Measurements from ENCODE around the gene TBL1Y.
"Not testable (repeated sequence)": the region's sequence is repeated elsewhere in the genome, so short reads cannot be mapped to it uniquely, and the experiment has no call there.

TBL1Y gene

DNA sequence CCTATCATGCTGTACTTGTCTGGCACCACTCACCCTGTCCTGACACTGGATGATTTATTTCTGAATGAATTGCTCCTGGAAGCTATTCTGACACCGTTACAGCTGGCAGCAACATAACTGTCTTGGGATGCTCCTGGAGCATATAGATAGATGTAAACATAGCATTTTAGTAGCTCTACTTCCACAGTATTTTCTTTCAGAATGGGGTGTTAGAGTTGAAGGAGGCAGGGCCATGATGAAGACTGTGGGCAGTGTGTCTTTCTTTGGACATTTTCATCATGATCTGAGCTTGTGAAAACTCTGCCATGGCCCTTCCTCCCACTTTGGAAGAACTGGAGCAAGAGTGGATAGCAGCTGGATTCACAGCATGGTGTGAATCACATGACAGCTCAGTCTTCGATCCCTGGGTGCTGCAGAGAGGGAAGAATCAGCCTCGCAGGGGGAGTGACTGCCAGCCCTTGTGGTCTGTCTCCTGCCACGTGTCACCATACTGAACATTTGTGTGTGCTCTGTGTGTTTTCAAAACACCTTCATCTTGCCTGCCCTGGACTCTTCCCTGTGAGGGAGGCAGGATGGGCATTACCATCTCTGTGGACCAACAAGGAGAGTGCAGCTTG lies 61.9 kb downstream of the TBL1Y start:
- no peak for DNase-seq (ENCODE audit: low read depth in 2 of 3, low spot score in 1 of 3)

GRCh38 chrY:6974971-6975370 lies 64.5 kb downstream of the TBL1Y start:
- DNase-seq (ENCODE audit: low read depth in 2 of 3, low spot score in 1 of 3), result no peak

DNA sequence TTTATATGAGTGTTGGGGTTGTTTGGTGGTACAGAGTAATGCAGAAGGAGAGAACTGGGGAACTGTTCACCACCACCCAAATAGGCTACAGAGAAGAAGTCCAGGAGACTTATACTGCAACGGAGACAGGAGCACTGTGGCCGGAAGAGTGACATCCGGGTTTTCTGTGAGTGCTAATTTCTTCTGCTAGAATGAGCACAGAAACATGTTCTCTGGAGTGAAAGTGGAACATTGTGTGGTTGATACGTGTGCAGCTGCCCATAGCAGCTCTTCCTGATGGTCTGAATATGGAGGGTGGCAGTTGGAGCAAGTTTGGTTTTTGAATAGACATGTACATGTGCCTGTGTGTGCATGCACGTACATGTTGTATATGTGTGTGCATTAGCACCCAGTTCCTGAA lies 67.3 kb downstream of the TBL1Y start:
- no peak for DNase-seq (ENCODE audit: low read depth in 2 of 3, low spot score in 1 of 3)

DNA sequence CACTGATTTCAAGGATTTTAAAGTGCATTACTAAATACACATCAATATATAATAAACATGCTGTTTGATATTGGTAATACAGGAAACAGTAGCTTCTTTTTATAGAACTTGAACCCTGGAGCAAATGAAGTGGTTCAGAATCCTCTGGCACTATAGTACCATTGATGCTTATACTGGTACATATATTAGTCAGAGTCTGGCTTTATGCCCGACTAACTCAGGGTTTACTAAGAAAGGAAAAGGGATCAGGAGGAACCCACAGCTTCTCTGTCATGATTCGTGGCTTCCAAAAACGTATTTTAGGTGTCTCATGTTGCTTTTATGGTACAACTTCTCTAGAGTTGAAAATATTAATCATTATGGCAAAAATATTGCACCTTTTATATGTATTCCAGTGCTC lies 72.7 kb downstream of the TBL1Y start:
- DNase-seq (ENCODE audit: low read depth in 2 of 3, low spot score in 1 of 3), result no peak

DNA sequence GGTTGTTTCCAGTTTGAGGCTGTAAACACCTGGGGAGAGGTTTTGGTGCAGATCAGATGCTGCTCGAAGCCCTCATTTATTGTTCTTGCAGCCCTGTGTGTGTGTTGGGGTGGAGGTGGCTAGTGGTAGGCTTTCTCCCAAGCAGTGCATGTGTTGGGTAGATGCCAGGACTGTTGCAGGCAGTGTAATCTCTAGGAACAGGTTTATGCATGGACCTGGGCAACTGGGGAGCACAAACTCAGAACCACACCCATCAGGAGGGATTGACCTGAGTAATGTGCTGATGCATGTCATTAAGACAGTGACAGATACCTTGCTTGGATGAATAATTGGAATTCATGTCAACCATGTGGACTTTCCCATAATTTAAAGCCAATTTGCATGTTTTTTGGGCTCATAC lies 77.3 kb downstream of the TBL1Y start:
- DNase-seq (ENCODE audit: low read depth in 2 of 3, low spot score in 1 of 3), result no peak

- no peak for DNase-seq (ENCODE audit: low read depth in 2 of 3, low spot score in 1 of 3)
Measured at GRCh38 chrY:6989886-6990620, 79.6 kb downstream of the TBL1Y start.

- no peak for DNase-seq (ENCODE audit: low read depth in 2 of 3, low spot score in 1 of 3)
Measured at GRCh38 chrY:6992041-6992440, 81.5 kb downstream of the TBL1Y start.

DNA sequence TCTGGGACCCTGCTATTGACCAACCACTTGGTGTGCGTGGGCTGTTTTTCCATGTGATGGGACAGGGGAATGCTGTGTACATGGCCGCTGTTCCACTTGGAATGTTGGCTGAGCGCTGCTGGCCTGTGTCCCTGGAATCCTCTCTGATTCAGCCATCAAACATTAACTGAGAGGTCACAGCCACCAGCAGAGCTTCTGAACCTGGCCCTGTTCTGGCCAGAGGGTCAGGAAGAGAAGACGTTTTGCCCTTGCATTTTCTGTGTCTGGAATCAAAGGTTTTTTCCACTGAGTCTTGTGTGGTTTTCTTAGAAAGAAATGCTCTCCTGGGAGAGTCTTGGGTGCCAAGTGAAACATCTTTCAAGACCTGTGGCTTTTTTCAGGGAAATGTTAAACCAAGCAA lies 85.5 kb downstream of the TBL1Y start:
- DNase-seq (ENCODE audit: low read depth in 2 of 3, low spot score in 1 of 3), result no peak

DNA sequence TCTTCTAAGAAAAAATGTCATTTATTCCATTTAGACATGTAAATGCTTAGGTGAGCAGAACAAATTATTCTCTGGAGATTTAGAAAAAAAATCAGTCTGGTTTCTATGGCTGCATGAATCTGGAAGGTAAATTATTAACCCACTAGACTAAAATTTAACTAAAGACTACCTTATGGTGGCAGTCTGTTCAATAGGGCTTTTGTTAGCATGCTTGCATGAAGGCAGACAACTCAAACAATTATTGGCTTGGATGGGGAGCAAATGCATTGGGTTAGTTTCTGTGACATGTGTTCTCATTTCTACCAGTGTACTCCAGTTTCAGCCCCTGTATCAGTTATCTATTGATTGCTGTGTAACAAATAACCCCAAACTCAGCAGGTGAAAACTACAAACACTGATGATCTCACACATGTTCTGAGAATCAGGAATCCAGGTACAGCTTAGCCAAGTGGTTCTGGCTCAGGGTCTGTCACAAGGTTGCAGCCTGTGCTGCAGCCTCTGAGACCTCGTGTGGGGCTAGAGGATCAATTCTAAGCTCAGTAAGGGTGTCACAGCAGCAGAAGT lies 87.1 kb downstream of the TBL1Y start:
- DNase-seq (ENCODE audit: low read depth in 2 of 3, low spot score in 1 of 3), result no peak

DNA sequence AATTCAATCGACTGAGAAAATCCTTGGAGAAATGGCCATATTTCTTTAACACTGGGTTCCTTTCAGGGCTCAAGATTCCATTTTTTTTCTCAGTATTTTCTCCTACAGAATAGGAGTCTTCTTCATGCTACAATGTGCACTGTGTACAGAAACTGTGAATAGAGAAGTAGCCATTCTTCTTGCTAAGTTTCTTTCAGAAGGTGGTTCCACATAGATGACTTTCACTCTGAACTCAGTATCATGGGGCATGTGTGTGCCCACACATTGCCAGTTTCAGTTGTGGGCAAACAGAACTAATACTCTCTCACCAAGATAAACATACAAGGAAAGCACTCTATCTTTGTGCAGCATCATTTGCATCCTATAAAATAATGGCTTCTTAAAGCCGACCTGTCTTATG lies 89.4 kb downstream of the TBL1Y start:
- DNase-seq (ENCODE audit: low read depth in 2 of 3, low spot score in 1 of 3), result no peak

DNA sequence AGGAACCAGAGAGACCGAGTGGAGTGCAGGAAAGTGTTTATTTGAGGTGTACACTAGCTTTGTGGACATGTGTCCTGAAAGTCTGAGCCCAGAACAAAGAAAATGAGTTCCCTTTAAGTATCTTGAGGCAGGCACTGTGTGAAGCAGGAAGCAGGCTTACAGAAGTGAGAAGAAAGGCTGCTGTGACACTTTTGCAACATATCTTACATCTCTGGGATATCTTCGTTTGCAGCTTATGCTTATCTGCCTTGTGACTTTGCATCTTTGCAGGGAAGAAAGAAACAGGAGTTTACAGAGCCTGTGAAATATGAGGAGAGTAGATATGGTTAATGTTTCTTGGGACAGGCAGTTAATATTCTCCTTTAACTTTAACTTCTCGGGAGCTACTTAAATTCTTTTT lies 92.1 kb downstream of the TBL1Y start:
- DNase-seq (ENCODE audit: low read depth in 2 of 3, low spot score in 1 of 3), result no peak

DNA sequence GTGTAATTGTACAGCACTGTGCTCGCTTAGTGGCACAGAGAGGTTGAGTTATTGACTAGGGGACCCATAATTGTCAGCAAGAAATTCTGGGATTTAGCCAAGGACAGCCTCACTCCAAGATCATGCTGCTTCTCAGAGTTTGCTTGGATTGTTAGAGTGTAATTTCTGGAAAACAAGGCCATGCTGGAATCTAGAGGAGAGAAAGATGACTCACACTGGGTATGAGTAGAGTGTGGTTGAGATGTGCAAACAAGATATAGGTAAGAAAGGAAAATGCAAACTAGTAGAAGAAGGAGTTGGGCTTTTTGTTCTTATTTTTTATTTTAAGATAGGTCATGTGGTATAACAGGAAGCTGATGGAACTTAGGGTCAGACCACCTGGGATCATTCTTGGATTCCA lies 97.4 kb downstream of the TBL1Y start:
- no peak for DNase-seq (ENCODE audit: low read depth in 2 of 3, low spot score in 1 of 3)

- DNase-seq (ENCODE audit: low read depth in 2 of 3, low spot score in 1 of 3), result no peak
Measured at GRCh38 chrY:7008578-7009355, 98.3 kb downstream of the TBL1Y start.

DNA sequence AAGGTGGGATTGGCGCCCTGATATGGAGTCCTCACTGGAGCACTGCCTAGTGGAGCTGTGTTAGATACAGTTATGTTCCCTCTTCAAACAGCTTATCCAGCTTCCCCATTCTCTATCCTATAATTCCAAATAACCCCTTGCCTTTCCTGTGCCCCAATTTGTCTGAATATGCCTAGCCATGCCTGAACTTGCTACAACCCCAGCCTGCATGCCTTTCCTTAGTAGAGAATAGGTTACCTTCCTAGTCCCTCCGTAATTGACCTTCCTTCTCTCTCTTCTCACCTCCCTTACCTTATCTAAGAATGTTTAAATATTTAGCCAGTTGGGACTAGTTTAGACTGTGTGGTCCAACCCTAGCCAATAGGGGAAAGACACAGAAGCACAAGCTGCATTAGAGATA lies 102.6 kb downstream of the TBL1Y start:
- no peak for DNase-seq (ENCODE audit: low read depth in 2 of 3, low spot score in 1 of 3)

DNA sequence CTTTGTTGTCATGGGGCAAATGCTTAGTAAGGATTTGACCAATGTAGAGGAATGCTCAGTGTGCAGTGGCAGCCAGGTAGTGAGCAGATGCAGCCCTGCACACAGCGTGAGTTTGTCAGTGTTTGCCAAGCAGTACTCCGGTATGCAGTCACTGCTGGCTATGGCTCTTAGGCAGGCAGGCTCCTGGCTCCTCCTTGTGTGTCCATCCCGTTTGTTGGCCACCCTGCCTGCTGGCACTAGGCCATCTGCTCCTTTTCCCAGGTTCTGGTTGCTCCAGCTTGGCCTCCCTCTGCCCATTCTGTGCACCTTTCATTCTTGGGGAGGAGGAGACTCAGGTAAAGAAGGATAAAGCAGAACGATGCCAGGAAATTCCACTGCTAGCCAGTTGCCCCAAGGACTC lies 106.0 kb downstream of the TBL1Y start:
- DNase-seq (ENCODE audit: low read depth in 2 of 3, low spot score in 1 of 3), result no peak

GRCh38 chrY:7017244-7018080 lies 107.0 kb downstream of the TBL1Y start:
- no peak for DNase-seq (ENCODE audit: low read depth in 2 of 3, low spot score in 1 of 3)

DNA sequence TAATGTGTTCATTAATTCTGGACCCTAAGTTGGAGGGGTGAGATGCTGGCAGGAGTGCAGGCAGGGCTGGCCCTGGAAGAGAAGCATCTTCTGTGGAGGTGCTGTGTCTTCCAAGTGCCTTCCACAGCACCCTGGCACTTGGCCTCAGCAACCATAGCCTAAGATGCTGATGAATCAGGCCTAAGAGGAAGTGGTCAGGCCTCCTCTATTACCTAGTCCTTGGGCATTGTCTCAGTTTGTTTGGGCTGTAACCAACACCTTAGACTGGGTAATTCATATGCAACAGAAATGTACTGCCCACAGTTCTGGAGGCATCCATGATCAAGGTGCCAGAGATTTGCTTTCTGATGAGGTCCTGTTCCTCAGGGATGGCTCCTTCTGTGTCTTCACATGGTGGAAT lies 128.5 kb downstream of the TBL1Y start:
- DNase-seq (ENCODE audit: low read depth in 2 of 3, low spot score in 1 of 3), result no peak

- DNase-seq (ENCODE audit: low read depth in 2 of 3, low spot score in 1 of 3), result no peak
Measured at GRCh38 chrY:7040662-7041061, 130.2 kb downstream of the TBL1Y start.

- no peak for DNase-seq (ENCODE audit: low read depth in 2 of 3, low spot score in 1 of 3)
Measured at GRCh38 chrY:7041983-7042382, 131.5 kb downstream of the TBL1Y start.

DNA sequence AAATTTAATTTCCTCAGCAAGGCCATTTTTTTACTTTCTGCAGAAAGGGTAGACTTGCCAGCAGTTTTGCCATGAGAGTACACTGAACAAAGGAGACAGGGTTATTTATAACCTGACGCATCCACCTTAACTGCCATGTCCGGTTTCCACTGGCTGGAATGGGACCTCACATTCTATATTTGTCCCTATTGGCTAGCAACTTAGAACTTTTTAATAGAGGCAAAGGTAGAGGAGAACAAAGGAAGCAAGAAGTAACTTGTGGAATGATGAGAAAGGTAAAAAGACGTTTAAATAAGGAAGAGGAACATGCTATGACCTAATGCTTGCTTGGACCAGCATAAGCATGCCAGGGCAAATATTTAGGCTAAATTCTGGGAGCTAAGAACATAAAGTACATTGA lies 142.0 kb downstream of the TBL1Y start:
- not testable (repeated sequence) for DNase-seq (ENCODE audit: low read depth in 2 of 3, low spot score in 1 of 3)

- no peak for DNase-seq (ENCODE audit: low read depth in 2 of 3, low spot score in 1 of 3)
Measured at GRCh38 chrY:7056886-7057285, 146.4 kb downstream of the TBL1Y start.
